Stimulated activated CD4-positive, alpha-beta T cell treated with anti-CD3 and anti-CD28 coated beads, Interleukin-12 subunit alpha, Interleukin-12 subunit beta, amount 100 ng/mL, for 24 hours (primary cell): ENCODE measurements around the gene SYT1.
"Not testable (repeated sequence)": the region's sequence is repeated elsewhere in the genome, so short reads cannot be mapped to it uniquely, and the experiment has no call there.

ENCODE experiments used
- DNase-seq, 2 experiments: peaks; one replicate each; pipeline ENCODE4 v3.0.0-alpha.2; 2020; ENCODE audit warnings: low read depth in 2 of 2

Gene SYT1

GRCh38 chr12:79140711-79141110 lies 276.1 kb downstream of the SYT1 start:
- DNase-seq, result no peak

GRCh38 chr12:79141776-79142175 lies 277.2 kb downstream of the SYT1 start:
- no peak for DNase-seq

DNA sequence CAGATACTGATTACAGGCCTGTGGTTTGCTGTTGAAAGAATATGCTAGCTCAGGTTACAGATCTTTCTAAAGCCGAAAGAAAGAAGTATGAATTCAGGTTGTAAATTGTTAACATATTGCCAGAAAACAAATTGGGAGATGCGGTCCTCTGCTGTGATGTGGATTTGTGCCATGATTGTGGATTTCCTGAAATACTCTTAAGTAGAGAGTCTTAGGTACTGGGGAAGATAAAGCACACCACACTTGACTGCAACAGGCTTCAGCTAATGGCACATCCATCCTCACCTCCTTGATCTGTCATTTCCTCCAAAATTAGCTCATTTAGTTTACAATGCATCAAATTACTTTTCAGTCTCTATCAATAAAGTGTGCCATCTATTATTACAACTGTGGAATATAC lies 279.2 kb downstream of the SYT1 start:
- no peak for DNase-seq

- DNase-seq, result no peak
These were observed 287.4 kb downstream of the SYT1 start for GRCh38 chr12:79151956-79152355.

- DNase-seq, result no peak
These were observed 291.1 kb downstream of the SYT1 start for GRCh38 chr12:79155683-79156082.

DNA sequence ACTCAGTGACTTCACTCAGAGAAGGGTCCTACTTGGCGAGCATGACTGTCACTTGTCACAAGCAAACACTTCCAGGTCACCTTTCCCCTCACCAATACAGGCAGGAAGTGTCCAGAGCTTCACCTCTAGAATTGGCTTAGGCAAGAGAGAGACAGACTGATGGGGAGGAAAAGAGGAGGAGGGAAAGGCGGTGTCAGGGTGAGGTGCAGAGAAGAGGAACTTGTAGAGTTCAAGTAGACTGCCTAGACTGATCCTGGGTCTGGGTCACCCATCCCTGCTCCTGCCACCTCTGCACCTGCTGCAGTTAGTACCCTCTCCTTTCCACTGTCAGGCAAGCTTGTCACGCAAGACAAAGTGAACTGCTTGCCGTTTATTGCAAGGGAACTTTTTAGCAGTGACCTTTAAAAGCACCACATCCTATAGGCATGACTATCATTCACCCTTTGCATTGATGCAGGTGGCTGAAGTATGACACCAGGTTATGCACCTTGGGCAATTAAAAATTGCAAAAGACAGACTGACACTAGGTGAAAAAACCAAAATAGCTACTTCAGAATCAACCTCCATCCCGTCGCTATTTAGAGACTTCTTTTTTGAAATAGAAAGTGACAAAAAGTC lies 292.4 kb downstream of the SYT1 start:
- DNase-seq, result no peak

DNA sequence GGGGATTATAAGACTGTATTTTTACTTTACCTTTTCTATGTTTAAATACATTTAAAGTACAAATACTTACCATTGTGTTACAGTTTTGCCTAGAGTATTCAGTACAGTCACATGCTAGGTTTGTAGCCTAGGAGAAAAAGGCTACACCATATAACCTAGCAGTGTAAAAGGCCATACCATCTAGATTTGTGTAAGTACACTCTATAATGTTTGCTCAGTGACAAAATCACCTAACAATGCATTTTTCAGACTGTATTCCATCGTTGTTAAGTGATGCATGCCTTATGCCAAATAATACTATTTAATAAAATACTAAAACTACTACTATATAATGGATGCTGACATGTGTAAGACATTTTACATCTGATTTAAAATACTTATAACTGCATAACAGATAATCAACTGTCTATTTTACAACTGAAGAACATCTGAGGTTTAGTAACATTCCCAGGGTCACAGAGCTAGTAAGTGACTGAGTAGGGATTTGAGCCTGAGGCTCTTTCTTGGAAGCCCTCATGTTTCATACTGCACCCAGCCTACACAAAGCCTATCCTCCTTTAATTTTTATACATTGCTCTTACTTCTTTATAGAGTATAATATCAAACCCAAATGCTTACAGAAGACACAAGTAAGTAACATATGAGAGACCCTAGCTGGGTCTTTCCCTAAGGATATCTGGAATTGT lies 296.8 kb downstream of the SYT1 start:
- no peak for DNase-seq

DNA sequence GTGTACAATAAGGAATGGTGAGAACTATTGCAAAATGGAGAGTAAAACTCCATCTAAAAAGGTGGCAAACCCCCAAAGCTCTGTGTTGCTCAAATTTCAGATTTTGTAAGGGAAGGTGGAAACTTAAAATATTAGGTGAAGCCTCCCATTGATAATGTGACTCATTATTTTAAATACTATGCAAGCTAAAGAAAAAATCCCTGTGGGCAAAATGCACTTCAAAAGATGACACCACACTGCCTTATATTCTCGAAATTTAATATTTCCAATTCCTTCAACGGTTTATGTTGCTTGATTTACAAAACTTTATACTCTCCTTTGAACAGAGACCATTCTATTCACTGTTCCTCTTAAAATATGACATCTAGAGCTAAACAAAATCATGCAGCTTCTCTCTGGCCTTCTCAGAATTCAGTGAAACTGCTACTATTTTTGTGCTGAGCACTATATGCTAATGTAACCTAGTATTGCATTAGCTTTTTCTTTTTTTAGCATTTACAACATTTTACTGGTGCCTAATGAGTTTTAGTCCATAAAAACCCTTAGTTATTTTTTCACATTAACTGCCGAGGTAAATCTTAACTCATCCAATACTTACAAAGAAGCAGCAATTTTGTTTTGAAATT lies 297.7 kb downstream of the SYT1 start:
- DNase-seq, result no peak

- no peak for DNase-seq
These were observed 298.4 kb downstream of the SYT1 start for GRCh38 chr12:79162948-79163347.

GRCh38 chr12:79164890-79165289 lies 300.3 kb downstream of the SYT1 start:
- no peak for DNase-seq

DNA sequence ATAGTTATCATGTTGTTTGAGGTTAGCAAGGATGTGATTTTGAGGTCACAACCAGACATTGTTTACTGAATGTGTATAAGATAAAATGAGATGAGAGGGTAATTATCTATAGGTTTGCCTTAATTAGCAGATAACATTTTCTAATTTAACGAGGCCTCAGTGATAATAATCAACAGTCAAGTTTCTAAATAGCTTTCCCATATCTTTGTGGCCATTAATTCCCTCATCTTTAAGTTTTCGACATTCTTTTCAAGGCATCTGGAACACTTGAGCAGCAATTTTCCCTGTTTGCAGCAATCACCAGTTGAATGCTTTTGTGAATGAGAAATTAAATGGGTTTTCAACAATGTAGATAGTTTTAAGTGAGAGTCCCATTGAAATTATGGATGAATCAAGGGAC lies 304.1 kb downstream of the SYT1 start:
- no peak for DNase-seq

GRCh38 chr12:79174626-79175025 lies 310.1 kb downstream of the SYT1 start:
- DNase-seq, result no peak

DNA sequence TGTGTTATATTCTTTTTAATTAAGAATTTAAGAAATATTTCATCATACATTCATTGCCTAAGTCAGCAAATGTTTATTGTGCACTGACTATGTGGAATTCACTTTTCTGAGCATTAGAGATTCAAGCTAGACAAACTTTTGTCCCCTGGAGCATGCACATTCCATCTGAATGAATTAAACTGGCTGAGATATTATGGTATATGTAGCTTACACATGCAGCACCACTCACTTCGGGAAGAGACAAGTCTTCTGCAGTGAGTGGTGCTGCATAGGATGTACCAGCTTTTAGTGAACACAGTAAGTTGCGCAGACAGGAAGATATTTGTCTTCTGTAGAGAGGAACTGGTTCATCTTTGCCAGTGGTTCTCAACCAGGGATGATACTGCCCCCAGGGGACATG lies 318.4 kb downstream of the SYT1 start:
- no peak for DNase-seq

DNA sequence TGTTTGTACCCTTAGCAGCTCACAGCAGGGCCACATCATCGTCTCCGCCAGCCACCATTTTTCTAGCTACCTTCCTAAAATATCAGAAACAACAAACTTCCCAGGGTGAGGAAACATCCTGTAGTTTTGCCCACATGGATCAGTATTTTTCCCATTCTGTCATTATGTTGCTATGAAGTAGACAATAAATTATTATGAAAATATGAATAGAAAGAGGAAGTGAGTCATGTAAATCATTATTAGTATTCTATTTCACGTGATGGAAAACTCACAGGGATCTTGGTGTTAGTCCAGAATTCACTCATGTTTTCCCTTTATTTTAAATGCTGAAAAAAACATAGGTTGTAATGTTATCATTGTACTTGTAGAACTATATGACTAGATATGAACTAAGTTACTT lies 319.4 kb downstream of the SYT1 start:
- DNase-seq, result no peak

- no peak for DNase-seq
These were observed 321.9 kb downstream of the SYT1 start for GRCh38 chr12:79186506-79186905.

DNA sequence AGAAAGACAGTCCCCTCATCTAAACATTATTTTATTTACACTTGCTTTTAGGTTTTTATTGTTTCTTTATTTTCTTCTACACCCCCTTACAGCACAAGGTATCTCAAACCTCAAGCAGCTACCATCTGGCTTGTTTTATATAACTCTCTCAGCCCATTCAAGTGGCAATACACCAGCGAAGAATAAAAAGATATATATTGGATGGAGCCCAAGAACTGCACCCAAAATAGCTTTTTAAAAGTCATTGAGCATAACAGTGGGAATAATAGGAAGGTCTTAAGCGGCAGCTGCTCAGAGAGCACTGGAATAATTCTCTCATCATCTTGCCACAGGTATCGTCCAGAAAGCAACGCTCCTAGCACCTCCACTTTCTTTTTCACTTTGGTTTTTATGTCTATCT lies 322.5 kb downstream of the SYT1 start:
- DNase-seq, result no peak

DNA sequence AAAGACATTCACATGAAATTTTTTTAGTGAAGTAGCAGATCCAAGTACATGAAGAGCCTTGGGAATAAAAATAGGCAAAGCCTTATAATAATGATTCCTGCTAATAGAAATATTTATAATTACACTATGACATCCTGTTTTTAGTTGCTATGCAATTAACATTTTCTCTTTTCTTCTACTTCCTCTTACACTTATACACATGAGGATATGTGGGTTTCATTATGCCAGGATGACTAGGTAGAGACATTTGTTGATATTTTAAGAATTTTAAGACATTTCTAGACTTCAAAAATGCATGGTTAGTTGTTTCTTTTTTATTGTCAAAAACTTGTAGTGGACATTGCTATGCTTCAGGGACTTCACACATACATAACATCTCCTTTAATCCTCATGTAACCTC lies 326.8 kb downstream of the SYT1 start:
- DNase-seq, result no peak

DNA sequence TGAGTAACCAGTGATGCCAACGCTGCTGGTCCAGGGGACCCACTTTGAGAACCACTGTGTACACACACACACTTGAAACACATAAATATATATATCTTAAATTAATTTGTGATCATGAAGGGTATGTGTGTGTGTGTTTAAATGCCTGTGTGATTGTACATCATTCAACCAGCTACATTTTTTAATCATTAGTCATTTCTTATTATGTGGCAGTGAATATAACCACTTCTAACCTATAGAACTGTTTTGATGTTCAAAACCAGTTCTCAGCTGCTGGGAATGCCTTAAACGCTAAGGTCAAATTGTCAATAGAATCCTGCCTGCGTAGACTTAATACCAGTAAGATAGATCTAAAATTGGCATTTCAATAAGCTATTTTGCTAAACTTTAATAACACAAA lies 330.0 kb downstream of the SYT1 start:
- DNase-seq, result no peak

GRCh38 chr12:79199166-79199565 lies 334.6 kb downstream of the SYT1 start:
- no peak for DNase-seq

DNA sequence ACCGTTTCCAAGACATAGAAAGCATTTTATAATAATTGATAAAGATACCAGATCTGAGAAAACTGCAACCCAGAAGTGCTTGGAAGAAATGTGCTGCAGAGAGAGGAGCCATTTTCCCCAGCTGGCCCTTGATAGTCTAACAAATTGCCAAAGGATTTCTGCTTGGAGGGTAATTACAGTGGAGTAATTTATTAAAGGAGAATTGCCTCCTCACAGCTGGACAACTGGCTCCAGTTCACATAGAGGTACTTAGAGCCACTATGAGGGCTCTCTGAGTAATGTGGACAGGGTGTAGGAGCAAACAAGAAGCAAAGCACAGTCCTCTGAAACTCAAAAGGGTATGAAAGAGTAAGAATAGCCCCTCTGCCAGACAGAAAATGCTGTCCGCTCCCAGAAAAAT lies 335.6 kb downstream of the SYT1 start:
- no peak for DNase-seq

- no peak for DNase-seq
These were observed 338.6 kb downstream of the SYT1 start for GRCh38 chr12:79203058-79203647.

- no peak for DNase-seq
These were observed 342.3 kb downstream of the SYT1 start for GRCh38 chr12:79206871-79207270.

GRCh38 chr12:79210403-79210802 lies 345.8 kb downstream of the SYT1 start:
- DNase-seq, result not testable (repeated sequence)
